Measurements from ENCODE around the gene JMJD1C.

- TF ChIP-seq CTCF (IDR thresholded peaks at IDR 0.05) (no peak), TP53 (CRISPR knock-in tag; IDR thresholded peaks at IDR 0.05) (no peak), RAD21 (conservative IDR thresholded peaks at IDR 0.05 in 1 of 2, IDR thresholded peaks at IDR 0.05 in 1 of 2) (no peak)
Observed at GRCh38 chr10:63262430-63263073, 203.2 kb downstream of the JMJD1C start.
